SJCRH30 (cell line): ENCODE data around the gene ARID1B. TPM values are rescaled to one million over a fixed set of nuclear protein-coding genes. Genes with fewer than 3 reads are reported as not detected.
A peak's percentile ranks its signal among the peaks of the same experiment; 100 is the strongest.

ENCODE experiments used
- DNase-seq, 2 experiments: peaks; one replicate each; pipeline ENCODE4 v3.0.0-alpha.2; 2015 to 2020
- H3K27ac ChIP-seq: fragments of 250-450 bp; sonication (Bioruptor Pico); 2 replicates; pipeline ENCODE4 v1.5.1; 2020; ENCODE audit warnings: mild to moderate bottlenecking, moderate library complexity
- H3K27me3 ChIP-seq: fragments of 250-450 bp; sonication (Bioruptor Pico); 2 replicates; pipeline ENCODE4 v1.5.1; 2020; ENCODE audit warnings: mild to moderate bottlenecking, moderate library complexity
- H3K36me3 ChIP-seq: fragments of 250-450 bp; sonication (Bioruptor Pico); 2 replicates; pipeline ENCODE4 v1.5.1; 2020; ENCODE audit warnings: mild to moderate bottlenecking, moderate library complexity
- H3K4me1 ChIP-seq: fragments of 250-450 bp; sonication (Bioruptor Pico); 2 replicates; pipeline ENCODE4 v1.5.1; 2020; ENCODE audit warnings: mild to moderate bottlenecking, moderate library complexity
- H3K4me3 ChIP-seq: fragments of 250-450 bp; sonication (Bioruptor Pico); 2 replicates; pipeline ENCODE4 v1.5.1; 2020; ENCODE audit warnings: mild to moderate bottlenecking, moderate library complexity
- H3K9me3 ChIP-seq: fragments of 250-450 bp; sonication (Bioruptor Pico); replicated peaks from 2 replicates; pipeline ENCODE4 v1.5.1; 2020; ENCODE audit warnings: mild to moderate bottlenecking, moderate library complexity
- total RNA-seq: library from RNA; depleted of rRNA; stranded (reverse); fragments of >200 nt; shearing (Covaris generic); gene quantifications from 2 replicates; pipeline ENCODE4 v1.2.3, GENCODE V29; 2014

The ARID1B gene
- total RNA-seq, 1 experiment from 2014 or later, result 28.5 TPM

GRCh38 chr6:157232161-157232895 is 455.1 kb downstream of the ARID1B start:
- DNase-seq, result no peak
- H3K4me1 ChIP-seq, result peaks cover 7% of the 10 kb centered on the region; the same call in 1 of the 2 replicates
- no peak overlapping the region for H3K27ac ChIP-seq
- H3K4me3 ChIP-seq, result no peak overlapping the region
- H3K36me3 ChIP-seq, result no peaks in the 10 kb centered on the region
- no peaks in the 10 kb centered on the region; the same call in 1 of the 2 replicates for H3K27me3 ChIP-seq
- no peaks in the 10 kb centered on the region for H3K9me3 ChIP-seq

- Histone ChIP-seq H3K4me3 (no peak overlapping the region), H3K27me3 (no peaks in the 10 kb centered on the region; the same call in 1 of the 2 replicates), H3K4me1 (peaks cover 7% of the 10 kb centered on the region; the same call in 1 of the 2 replicates), H3K36me3 (no peaks in the 10 kb centered on the region), H3K27ac (no peak overlapping the region), H3K9me3 (no peaks in the 10 kb centered on the region)
- DNase-seq, result no peak
Measured at GRCh38 chr6:157233156-157233555, 456.0 kb downstream of the ARID1B start.

- H3K4me1 ChIP-seq, result peaks cover 7% of the 10 kb centered on the region; the same call in 1 of the 2 replicates
- H3K27ac ChIP-seq, result no peak overlapping the region
- no peaks in the 10 kb centered on the region for H3K9me3 ChIP-seq
- no peaks in the 10 kb centered on the region for H3K36me3 ChIP-seq
- no peak overlapping the region for H3K4me3 ChIP-seq
- DNase-seq, result no peak
- no peaks in the 10 kb centered on the region; the same call in 1 of the 2 replicates for H3K27me3 ChIP-seq
Measured at GRCh38 chr6:157233686-157234085, 456.5 kb downstream of the ARID1B start.

GRCh38 chr6:157235600-157236039 is 458.4 kb downstream of the ARID1B start:
- Histone ChIP-seq H3K27ac (no peak overlapping the region), H3K9me3 (no peaks in the 10 kb centered on the region), H3K27me3 (no peaks in the 10 kb centered on the region), H3K4me3 (no peak overlapping the region), H3K36me3 (no peaks in the 10 kb centered on the region), H3K4me1 (no peaks in the 10 kb centered on the region)
- no peak for DNase-seq

- no peak for DNase-seq
- H3K4me1 ChIP-seq, result no peaks in the 10 kb centered on the region
- no peak overlapping the region for H3K27ac ChIP-seq
- no peaks in the 10 kb centered on the region for H3K9me3 ChIP-seq
- H3K27me3 ChIP-seq, result no peaks in the 10 kb centered on the region
- H3K4me3 ChIP-seq, result no peak overlapping the region
- H3K36me3 ChIP-seq, result no peaks in the 10 kb centered on the region
Measured at GRCh38 chr6:157236040-157236725, 459.0 kb downstream of the ARID1B start.

GRCh38 chr6:157238346-157238745 is 461.2 kb downstream of the ARID1B start:
- H3K9me3 ChIP-seq, result no peaks in the 10 kb centered on the region
- H3K27me3 ChIP-seq, result no peaks in the 10 kb centered on the region
- no peak overlapping the region for H3K27ac ChIP-seq
- DNase-seq, result no peak
- no peaks in the 10 kb centered on the region for H3K4me1 ChIP-seq
- no peaks in the 10 kb centered on the region for H3K36me3 ChIP-seq
- H3K4me3 ChIP-seq, result no peak overlapping the region

GRCh38 chr6:157239148-157239547 is 462.0 kb downstream of the ARID1B start:
- no peak for DNase-seq
- H3K36me3 ChIP-seq, result no peaks in the 10 kb centered on the region
- no peak overlapping the region for H3K27ac ChIP-seq
- no peaks in the 10 kb centered on the region for H3K27me3 ChIP-seq
- H3K4me1 ChIP-seq, result no peaks in the 10 kb centered on the region
- no peak overlapping the region for H3K4me3 ChIP-seq
- no peaks in the 10 kb centered on the region for H3K9me3 ChIP-seq

GRCh38 chr6:157239671-157240058 is 462.5 kb downstream of the ARID1B start:
- no peak for DNase-seq
- Histone ChIP-seq H3K4me1 (no peaks in the 10 kb centered on the region), H3K27me3 (no peaks in the 10 kb centered on the region), H3K36me3 (no peaks in the 10 kb centered on the region), H3K9me3 (no peaks in the 10 kb centered on the region), H3K4me3 (no peak overlapping the region; the same call in 1 of the 2 replicates), H3K27ac (no peak overlapping the region)

GRCh38 chr6:157240059-157240959 is 463.1 kb downstream of the ARID1B start:
- DNase-seq, result peak; percentile 49 to 55
- H3K4me3 ChIP-seq, result peak overlapping the region; percentile 50
- no peaks in the 10 kb centered on the region for H3K36me3 ChIP-seq
- no peak overlapping the region; the same call in 1 of the 2 replicates for H3K27ac ChIP-seq
- no peaks in the 10 kb centered on the region for H3K27me3 ChIP-seq
- no peaks in the 10 kb centered on the region for H3K9me3 ChIP-seq
- no peaks in the 10 kb centered on the region for H3K4me1 ChIP-seq

GRCh38 chr6:157240960-157241311 is 463.8 kb downstream of the ARID1B start:
- no peaks in the 10 kb centered on the region for H3K9me3 ChIP-seq
- no peaks in the 10 kb centered on the region for H3K36me3 ChIP-seq
- no peak for DNase-seq
- peak overlapping the region; percentile 50 for H3K4me3 ChIP-seq
- H3K4me1 ChIP-seq, result no peaks in the 10 kb centered on the region
- no peak overlapping the region for H3K27ac ChIP-seq
- no peaks in the 10 kb centered on the region for H3K27me3 ChIP-seq

GRCh38 chr6:157242791-157243190 is 465.6 kb downstream of the ARID1B start:
- H3K4me1 ChIP-seq, result no peaks in the 10 kb centered on the region
- H3K4me3 ChIP-seq, result no peak overlapping the region
- DNase-seq, result no peak
- H3K36me3 ChIP-seq, result no peaks in the 10 kb centered on the region
- no peaks in the 10 kb centered on the region for H3K9me3 ChIP-seq
- no peak overlapping the region for H3K27ac ChIP-seq
- no peaks in the 10 kb centered on the region for H3K27me3 ChIP-seq

- Histone ChIP-seq H3K27ac (no peak overlapping the region), H3K9me3 (no peaks in the 10 kb centered on the region), H3K36me3 (no peaks in the 10 kb centered on the region), H3K4me1 (no peaks in the 10 kb centered on the region), H3K27me3 (no peaks in the 10 kb centered on the region), H3K4me3 (no peak overlapping the region)
- DNase-seq, result no peak
Measured at GRCh38 chr6:157244175-157244574, 467.0 kb downstream of the ARID1B start.

- Histone ChIP-seq H3K9me3 (no peaks in the 10 kb centered on the region), H3K27ac (no peak overlapping the region), H3K27me3 (no peaks in the 10 kb centered on the region), H3K36me3 (no peaks in the 10 kb centered on the region), H3K4me1 (no peaks in the 10 kb centered on the region), H3K4me3 (no peak overlapping the region)
- DNase-seq, result no peak
Measured at GRCh38 chr6:157244780-157245179, 467.6 kb downstream of the ARID1B start.

- Histone ChIP-seq H3K9me3 (no peaks in the 10 kb centered on the region), H3K4me1 (no peaks in the 10 kb centered on the region), H3K36me3 (no peaks in the 10 kb centered on the region), H3K27me3 (no peaks in the 10 kb centered on the region), H3K27ac (no peak overlapping the region), H3K4me3 (no peak overlapping the region)
- DNase-seq, result no peak
Measured at GRCh38 chr6:157245436-157245835, 468.3 kb downstream of the ARID1B start.
